Astrocyte of the cerebellum (primary cell): Measurements from ENCODE around the gene FBLN2.

ENCODE experiments used
- DNase-seq: peaks from one replicate; pipeline ENCODE4 v3.0.0-alpha.2; 2011; ENCODE audit warnings: low read depth
- H3K4me3 ChIP-seq: 2 replicates; pipeline ENCODE4 v1.5.1; 2011; ENCODE audit warnings: mild to moderate bottlenecking, low read depth, low read length, moderate library complexity
- in situ Hi-C: cut with HindIII; loops from 2 replicates; pipeline ENCODE4 v1.10.0; 2017; ENCODE audit warnings: low sequenced_read_pairs
- TF ChIP-seq, protein P1 (sequence below): IDR thresholded peaks from 2 replicates; pipeline ENCODE4 v1.5.1; 2012; ENCODE audit warnings: low read length, low read depth, moderate library complexity, mild to moderate bottlenecking; ENCODE audit errors: missing control alignments

The FBLN2 gene

DNA sequence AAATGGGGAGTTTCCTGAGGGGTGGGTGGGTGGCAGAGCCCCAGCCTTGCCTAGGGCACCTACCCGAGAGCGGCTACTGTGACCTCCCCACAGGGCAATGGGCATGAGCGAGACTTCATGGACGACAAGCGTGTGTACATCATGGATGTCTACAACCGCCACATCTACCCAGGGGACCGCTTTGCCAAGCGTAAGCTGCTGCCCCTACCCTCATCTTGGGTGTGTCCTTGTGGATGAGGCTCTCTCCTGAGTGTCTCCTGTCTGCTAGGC is 46.2 kb upstream of the FBLN2 start:
- TF ChIP-seq, protein P1, sequence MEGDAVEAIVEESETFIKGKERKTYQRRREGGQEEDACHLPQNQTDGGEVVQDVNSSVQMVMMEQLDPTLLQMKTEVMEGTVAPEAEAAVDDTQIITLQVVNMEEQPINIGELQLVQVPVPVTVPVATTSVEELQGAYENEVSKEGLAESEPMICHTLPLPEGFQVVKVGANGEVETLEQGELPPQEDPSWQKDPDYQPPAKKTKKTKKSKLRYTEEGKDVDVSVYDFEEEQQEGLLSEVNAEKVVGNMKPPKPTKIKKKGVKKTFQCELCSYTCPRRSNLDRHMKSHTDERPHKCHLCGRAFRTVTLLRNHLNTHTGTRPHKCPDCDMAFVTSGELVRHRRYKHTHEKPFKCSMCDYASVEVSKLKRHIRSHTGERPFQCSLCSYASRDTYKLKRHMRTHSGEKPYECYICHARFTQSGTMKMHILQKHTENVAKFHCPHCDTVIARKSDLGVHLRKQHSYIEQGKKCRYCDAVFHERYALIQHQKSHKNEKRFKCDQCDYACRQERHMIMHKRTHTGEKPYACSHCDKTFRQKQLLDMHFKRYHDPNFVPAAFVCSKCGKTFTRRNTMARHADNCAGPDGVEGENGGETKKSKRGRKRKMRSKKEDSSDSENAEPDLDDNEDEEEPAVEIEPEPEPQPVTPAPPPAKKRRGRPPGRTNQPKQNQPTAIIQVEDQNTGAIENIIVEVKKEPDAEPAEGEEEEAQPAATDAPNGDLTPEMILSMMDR = no peak
- H3K4me3 ChIP-seq = no peak overlapping the region
- in situ Hi-C loops = no loop called here
- no peak for DNase-seq

- no peak for DNase-seq
- H3K4me3 ChIP-seq = no peak overlapping the region
- in situ Hi-C loops = no loop called here
- TF ChIP-seq, protein P1 = no peak
These were observed 44.6 kb upstream of the FBLN2 start for GRCh38 chr3:13504161-13504831.

GRCh38 chr3:13505147-13506130 is 43.5 kb upstream of the FBLN2 start:
- TF ChIP-seq, protein P1 = no peak
- H3K4me3 ChIP-seq = no peak overlapping the region
- no peak for DNase-seq
- in situ Hi-C loops = no loop called here

DNA sequence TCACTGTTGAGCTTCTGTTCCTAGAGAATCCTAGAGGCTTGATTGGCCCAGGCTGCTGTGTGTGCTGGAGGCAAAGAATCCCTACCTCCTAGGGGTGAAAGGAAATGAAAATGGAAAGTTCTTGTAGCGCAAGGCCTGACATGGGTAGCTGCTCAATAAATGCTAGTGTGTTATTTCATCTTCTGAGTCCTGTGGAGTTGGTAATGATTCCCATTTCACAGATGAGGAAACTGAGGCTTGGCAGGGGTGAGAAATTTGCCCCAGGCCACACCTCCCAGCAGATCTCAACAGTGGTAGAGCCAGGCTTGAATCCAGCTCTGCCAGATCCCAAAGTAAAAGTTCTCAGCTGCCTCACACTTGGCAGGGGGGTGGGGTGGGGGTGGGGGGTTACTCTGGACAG is 42.7 kb upstream of the FBLN2 start:
- TF ChIP-seq, protein P1 = no peak
- H3K4me3 ChIP-seq = no peak overlapping the region
- no peak for DNase-seq
- in situ Hi-C loops = no loop called here

- in situ Hi-C loops = no loop called here
- TF ChIP-seq, protein P1 = no peak
- no peak overlapping the region for H3K4me3 ChIP-seq
- no peak for DNase-seq
These were observed 42.2 kb upstream of the FBLN2 start for GRCh38 chr3:13506680-13507079.

- no peak for DNase-seq
- TF ChIP-seq, protein P1 = no peak
- no peak overlapping the region for H3K4me3 ChIP-seq
- in situ Hi-C loops = no loop called here
These were observed 41.7 kb upstream of the FBLN2 start for GRCh38 chr3:13507247-13507569.
